ENCODE measurements around the gene RORC. TPM values are rescaled to one million over a fixed set of nuclear protein-coding genes. Genes with fewer than 3 reads are reported as not detected.

The RORC gene
- polyA plus RNA-seq, 1 donor (not counting 4 experiments of a cell fraction or from before 2014, with no cell fraction given) = 0.12 TPM

- dilution Hi-C loops (cut with MboI; ENCODE audit: extremely low pct_ligation_motif_present, low sequenced_read_pairs) = no loop called here
- H3K36me3 ChIP-seq (ENCODE audit: control insufficient read depth in 2 of 2, extremely low read depth in 1 of 2, insufficient read depth in 2 of 2, low read length in 2 of 2) = no peaks in the 10 kb centered on the region
- no peaks in the 10 kb centered on the region for H3K9me3 ChIP-seq (ENCODE audit: control insufficient read depth, low read depth, low read length)
- DNase-seq (ENCODE audit: low read depth, low spot score) (no peak), FAIRE-seq (no peak)
- no peak overlapping the region for H2AFZ ChIP-seq (ENCODE audit: control insufficient read depth, low read length)
- H3K79me2 ChIP-seq (ENCODE audit: control insufficient read depth, insufficient read depth, low read length) = no peaks in the 10 kb centered on the region
- H3K4me1 ChIP-seq (ENCODE audit: control insufficient read depth, extremely low read depth, insufficient read depth, low read length) = peaks cover 33% of the 10 kb centered on the region
- H3K4me2 ChIP-seq (ENCODE audit: control insufficient read depth, extremely low read depth, insufficient read depth, low read depth, low read length) = no peak overlapping the region
- no peak overlapping the region for H3K9ac ChIP-seq (ENCODE audit: control insufficient read depth, extremely low read depth, insufficient read depth, low read length)
- TF ChIP-seq EZH2 (IDR thresholded peaks at IDR 0.05; ENCODE audit: low read length) = no peak
- TF ChIP-seq, protein P1, sequence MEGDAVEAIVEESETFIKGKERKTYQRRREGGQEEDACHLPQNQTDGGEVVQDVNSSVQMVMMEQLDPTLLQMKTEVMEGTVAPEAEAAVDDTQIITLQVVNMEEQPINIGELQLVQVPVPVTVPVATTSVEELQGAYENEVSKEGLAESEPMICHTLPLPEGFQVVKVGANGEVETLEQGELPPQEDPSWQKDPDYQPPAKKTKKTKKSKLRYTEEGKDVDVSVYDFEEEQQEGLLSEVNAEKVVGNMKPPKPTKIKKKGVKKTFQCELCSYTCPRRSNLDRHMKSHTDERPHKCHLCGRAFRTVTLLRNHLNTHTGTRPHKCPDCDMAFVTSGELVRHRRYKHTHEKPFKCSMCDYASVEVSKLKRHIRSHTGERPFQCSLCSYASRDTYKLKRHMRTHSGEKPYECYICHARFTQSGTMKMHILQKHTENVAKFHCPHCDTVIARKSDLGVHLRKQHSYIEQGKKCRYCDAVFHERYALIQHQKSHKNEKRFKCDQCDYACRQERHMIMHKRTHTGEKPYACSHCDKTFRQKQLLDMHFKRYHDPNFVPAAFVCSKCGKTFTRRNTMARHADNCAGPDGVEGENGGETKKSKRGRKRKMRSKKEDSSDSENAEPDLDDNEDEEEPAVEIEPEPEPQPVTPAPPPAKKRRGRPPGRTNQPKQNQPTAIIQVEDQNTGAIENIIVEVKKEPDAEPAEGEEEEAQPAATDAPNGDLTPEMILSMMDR (optimal IDR thresholded peaks at IDR 0.05 in 1 of 3, IDR thresholded peaks at IDR 0.05 in 1 of 3, conservative IDR thresholded peaks at IDR 0.05 in 1 of 3; ENCODE audit: extremely low read depth in 1 of 3, insufficient read depth in 2 of 3, low read length in 3 of 3) = no peak
- H3K27ac ChIP-seq (ENCODE audit: control insufficient read depth, insufficient read depth, low read length) = no peak overlapping the region
- no peaks in the 10 kb centered on the region for H4K20me1 ChIP-seq (ENCODE audit: control insufficient read depth, extremely low read depth, insufficient read depth, low read length)
- H3K4me3 ChIP-seq (ENCODE audit: control insufficient read depth in 2 of 3, extremely low read depth in 1 of 3, insufficient read depth in 2 of 3, low read depth in 1 of 3, low read length in 3 of 3) = no peak overlapping the region
- H3K27me3 ChIP-seq (ENCODE audit: control insufficient read depth, extremely low read depth, insufficient read depth, low read length) = no peaks in the 10 kb centered on the region
- no peaks in the 10 kb centered on the region for H3K9me1 ChIP-seq (ENCODE audit: control insufficient read depth, extremely low read depth, insufficient read depth, low read length)
These were observed 29.0 kb upstream of the RORC start for GRCh38 chr1:151860504-151861187.

DNA sequence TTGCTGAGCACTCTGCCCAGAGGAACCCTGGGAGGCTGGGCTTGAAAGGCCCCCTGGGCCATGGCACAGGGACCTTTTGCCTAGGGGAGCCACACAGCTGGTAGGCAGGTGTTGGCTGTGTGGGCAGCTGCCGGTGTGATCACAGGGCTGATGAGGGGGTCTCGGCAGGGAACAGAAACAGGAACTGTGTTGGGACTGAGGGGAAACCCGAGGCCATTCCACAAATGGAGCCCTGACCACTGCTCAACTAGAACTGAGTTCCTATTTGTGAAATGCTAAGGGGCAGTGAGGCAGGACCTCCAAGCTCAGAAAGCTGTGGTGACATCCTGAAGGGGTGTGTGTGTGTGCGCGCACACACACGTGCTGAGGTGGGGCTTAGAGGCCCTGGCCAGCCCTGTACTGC is 28.3 kb upstream of the RORC start:
- H3K4me2 ChIP-seq (ENCODE audit: control insufficient read depth, extremely low read depth, insufficient read depth, low read depth, low read length) = peak overlapping the region; percentile 15
- H3K79me2 ChIP-seq (ENCODE audit: control insufficient read depth, insufficient read depth, low read length) = no peaks in the 10 kb centered on the region
- no peak overlapping the region for H3K9ac ChIP-seq (ENCODE audit: control insufficient read depth, extremely low read depth, insufficient read depth, low read length)
- no peak for FAIRE-seq
- DNase-seq (ENCODE audit: low read depth, low spot score) = no peak
- H3K27ac ChIP-seq (ENCODE audit: control insufficient read depth, insufficient read depth, low read length) = no peak overlapping the region
- peaks cover 33% of the 10 kb centered on the region for H3K4me1 ChIP-seq (ENCODE audit: control insufficient read depth, extremely low read depth, insufficient read depth, low read length)
- no peaks in the 10 kb centered on the region for H3K36me3 ChIP-seq (ENCODE audit: control insufficient read depth in 2 of 2, extremely low read depth in 1 of 2, insufficient read depth in 2 of 2, low read length in 2 of 2)
- peak overlapping the region; percentile 58 for H2AFZ ChIP-seq (ENCODE audit: control insufficient read depth, low read length)
- H3K9me3 ChIP-seq (ENCODE audit: control insufficient read depth, low read depth, low read length) = no peaks in the 10 kb centered on the region
- TF ChIP-seq, protein P1 (optimal IDR thresholded peaks at IDR 0.05 in 1 of 3, IDR thresholded peaks at IDR 0.05 in 1 of 3, conservative IDR thresholded peaks at IDR 0.05 in 1 of 3; ENCODE audit: extremely low read depth in 1 of 3, insufficient read depth in 2 of 3, low read length in 3 of 3) = no peak
- no peak for TF ChIP-seq EZH2 (IDR thresholded peaks at IDR 0.05; ENCODE audit: low read length)
- no peak overlapping the region for H3K4me3 ChIP-seq (ENCODE audit: control insufficient read depth in 2 of 3, extremely low read depth in 1 of 3, insufficient read depth in 2 of 3, low read depth in 1 of 3, low read length in 3 of 3)
- no peaks in the 10 kb centered on the region for H3K9me1 ChIP-seq (ENCODE audit: control insufficient read depth, extremely low read depth, insufficient read depth, low read length)
- no peaks in the 10 kb centered on the region for H3K27me3 ChIP-seq (ENCODE audit: control insufficient read depth, extremely low read depth, insufficient read depth, low read length)
- no peaks in the 10 kb centered on the region for H4K20me1 ChIP-seq (ENCODE audit: control insufficient read depth, extremely low read depth, insufficient read depth, low read length)
- dilution Hi-C loops (cut with MboI; ENCODE audit: extremely low pct_ligation_motif_present, low sequenced_read_pairs) = no loop called here

Measured in keratinocyte (primary cell).